Urinary bladder (tissue), 4 donors: ENCODE results near the gene TMEM120B. TPM values are rescaled to one million over a fixed set of nuclear protein-coding genes. Genes with fewer than 3 reads are reported as not detected.

Source experiments
- DNase-seq: peaks from one replicate; pipeline ENCODE4 v3.0.0-alpha.2; 2015; ENCODE audit errors: extremely low spot score
- H3K27ac ChIP-seq: one replicate; pipeline ENCODE4 v1.5.1; 2013; ENCODE audit warnings: low read depth, mild to moderate bottlenecking, moderate library complexity
- H3K36me3 ChIP-seq: one replicate; pipeline ENCODE4 v1.6.1; 2013; ENCODE audit warnings: mild to moderate bottlenecking, moderate library complexity; ENCODE audit not compliant: insufficient read depth
- H3K4me1 ChIP-seq: one replicate; pipeline ENCODE4 v1.6.1; 2013; ENCODE audit warnings: mild to moderate bottlenecking, moderate library complexity; ENCODE audit not compliant: insufficient read depth
- H3K4me3 ChIP-seq: one replicate; pipeline ENCODE4 v1.5.1; 2013; ENCODE audit warnings: low read depth, low read length
- WGBS: extraction: QIAGEN DNeasy Blood & Tissue Kit; methylation state at CpG from one replicate; pipeline ENCODE4 v1.1.7; 2013; 5-methylcytosine and 5-hydroxymethylcytosine counted together
- polyA plus RNA-seq: library from polyadenylated mRNA; stranded (reverse); fragments of 200-250 nt; gene quantifications from one replicate; pipeline ENCODE4 v1.2.3, GENCODE V29; 2013
- total RNA-seq: library from RNA; depleted of rRNA; stranded (reverse); fragments of >200 nt; gene quantifications from one replicate; pipeline ENCODE4 v1.2.3, GENCODE V29; 2014
- donor health status: healthy with polysubstance abuse.
- donor health status: healthy.

TMEM120B gene
- total and polyA plus RNA-seq, 2 donors, result 6.1 to 11.5 TPM

- 87% methylated on average over 17 of the region's 17 CpGs for WGBS
- DNase-seq, result no peak
- H3K4me3 ChIP-seq, result no peak overlapping the region
- no peaks in the 10 kb centered on the region for H3K4me1 ChIP-seq
- H3K27ac ChIP-seq, result no peak overlapping the region
- H3K36me3 ChIP-seq, result no peaks in the 10 kb centered on the region
Observed at GRCh38 chr12:121778567-121779421, 66.2 kb downstream of the TMEM120B start.

GRCh38 chr12:121779422-121779895 is 66.9 kb downstream of the TMEM120B start:
- Histone ChIP-seq H3K36me3 (no peaks in the 10 kb centered on the region), H3K4me1 (no peaks in the 10 kb centered on the region), H3K27ac (no peak overlapping the region), H3K4me3 (no peak overlapping the region)
- DNase-seq, result no peak
- WGBS, result 90% methylated on average over 17 of the region's 17 CpGs

- no peaks in the 10 kb centered on the region for H3K4me1 ChIP-seq
- 86% methylated on average over 11 of the region's 11 CpGs for WGBS
Observed at GRCh38 chr12:121780429-121780828, 67.9 kb downstream of the TMEM120B start.

GRCh38 chr12:121781484-121781997 is 69.0 kb downstream of the TMEM120B start:
- 27% methylated on average over 12 of the region's 12 CpGs for WGBS
- H3K4me1 ChIP-seq, result no peaks in the 10 kb centered on the region
- no peak overlapping the region for H3K4me3 ChIP-seq
- no peak for DNase-seq
- H3K36me3 ChIP-seq, result no peaks in the 10 kb centered on the region
- no peak overlapping the region for H3K27ac ChIP-seq

More at GRCh38 chr12:121780429-121780828, 67.9 kb downstream of the TMEM120B start:
- Histone ChIP-seq H3K36me3 (no peaks in the 10 kb centered on the region), H3K27ac (no peak overlapping the region), H3K4me3 (no peak overlapping the region)
- no peak for DNase-seq

GRCh38 chr12:121781998-121782979 is 69.7 kb downstream of the TMEM120B start:
- Histone ChIP-seq H3K4me3 (no peak overlapping the region), H3K4me1 (no peaks in the 10 kb centered on the region), H3K27ac (no peak overlapping the region), H3K36me3 (no peaks in the 10 kb centered on the region)
- no peak for DNase-seq
- WGBS, result 30% methylated on average over 14 of the region's 14 CpGs

- 65% methylated on average over 6 of the region's 6 CpGs for WGBS
- Histone ChIP-seq H3K4me3 (no peak overlapping the region), H3K4me1 (no peaks in the 10 kb centered on the region), H3K36me3 (no peaks in the 10 kb centered on the region), H3K27ac (no peak overlapping the region)
- DNase-seq, result no peak
Observed at GRCh38 chr12:121783766-121784165, 71.2 kb downstream of the TMEM120B start.

- H3K4me3 ChIP-seq, result no peak overlapping the region
- no peaks in the 10 kb centered on the region for H3K4me1 ChIP-seq
- H3K36me3 ChIP-seq, result no peaks in the 10 kb centered on the region
- no peak overlapping the region for H3K27ac ChIP-seq
- DNase-seq, result no peak
- WGBS, result 47% methylated on average over 6 of the region's 6 CpGs
Observed at GRCh38 chr12:121784460-121784859, 71.9 kb downstream of the TMEM120B start.

GRCh38 chr12:121786440-121786825 is 73.9 kb downstream of the TMEM120B start:
- H3K4me1 ChIP-seq, result no peaks in the 10 kb centered on the region
- no peak overlapping the region for H3K4me3 ChIP-seq
- 73% methylated on average over 6 of the region's 6 CpGs for WGBS
- H3K36me3 ChIP-seq, result no peaks in the 10 kb centered on the region
- H3K27ac ChIP-seq, result no peak overlapping the region
- no peak for DNase-seq

- Histone ChIP-seq H3K4me1 (no peaks in the 10 kb centered on the region), H3K4me3 (no peak overlapping the region), H3K27ac (no peak overlapping the region), H3K36me3 (no peaks in the 10 kb centered on the region)
- no peak for DNase-seq
- 82% methylated on average over 17 of the region's 17 CpGs for WGBS
Observed at GRCh38 chr12:121787063-121788025, 74.8 kb downstream of the TMEM120B start.

- Histone ChIP-seq H3K4me3 (no peak overlapping the region), H3K36me3 (no peaks in the 10 kb centered on the region), H3K4me1 (no peaks in the 10 kb centered on the region), H3K27ac (no peak overlapping the region)
- WGBS, result 84% methylated on average over 7 of the region's 7 CpGs
- no peak for DNase-seq
Observed at GRCh38 chr12:121788176-121788818, 75.7 kb downstream of the TMEM120B start.

- H3K27ac ChIP-seq, result no peak overlapping the region
- DNase-seq, result no peak
- H3K36me3 ChIP-seq, result no peaks in the 10 kb centered on the region
Observed at GRCh38 chr12:121789233-121789781, 76.8 kb downstream of the TMEM120B start.

More at GRCh38 chr12:121789233-121789781, 76.8 kb downstream of the TMEM120B start:
- WGBS, result 68% methylated on average over 13 of the region's 13 CpGs
- H3K4me3 ChIP-seq, result no peak overlapping the region
- H3K4me1 ChIP-seq, result no peaks in the 10 kb centered on the region
